ENCODE results near the gene HCFC1R1.

Gene HCFC1R1

DNA sequence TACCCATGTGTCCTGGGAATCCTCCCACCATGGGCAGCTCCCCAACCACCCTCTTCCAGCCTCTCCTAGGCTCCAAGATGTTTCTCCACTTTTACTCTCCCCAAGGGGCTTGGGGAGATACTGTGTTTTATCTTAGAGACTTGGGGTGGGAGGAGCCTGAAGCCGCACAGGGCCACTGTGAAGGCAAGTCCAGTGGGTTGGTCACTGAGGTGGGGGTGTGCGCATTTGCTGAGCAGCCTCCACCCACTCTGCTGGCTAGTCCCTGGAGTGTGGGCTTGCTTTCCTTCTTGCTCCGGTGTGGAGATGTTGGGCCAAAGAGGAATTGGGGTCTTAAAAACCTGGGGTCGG, 15.1 kb downstream of the HCFC1R1 start:
- TF ChIP-seq FOXP2 (optimal IDR thresholded peaks at IDR 0.05; ENCODE audit: borderline replicate concordance, extremely low read depth, extremely low read length, insufficient read depth) (no peak), TAF1 (IDR thresholded peaks at IDR 0.05; ENCODE audit: borderline replicate concordance, insufficient read depth, low read length) (no peak), SIN3A (IDR thresholded peaks at IDR 0.05; ENCODE audit: borderline replicate concordance, insufficient read depth, low read length) (no peak), POLR2AphosphoS5 (IDR thresholded peaks at IDR 0.05; ENCODE audit: low read depth, low read length) (no peak)
- TF ChIP-seq, protein P1, sequence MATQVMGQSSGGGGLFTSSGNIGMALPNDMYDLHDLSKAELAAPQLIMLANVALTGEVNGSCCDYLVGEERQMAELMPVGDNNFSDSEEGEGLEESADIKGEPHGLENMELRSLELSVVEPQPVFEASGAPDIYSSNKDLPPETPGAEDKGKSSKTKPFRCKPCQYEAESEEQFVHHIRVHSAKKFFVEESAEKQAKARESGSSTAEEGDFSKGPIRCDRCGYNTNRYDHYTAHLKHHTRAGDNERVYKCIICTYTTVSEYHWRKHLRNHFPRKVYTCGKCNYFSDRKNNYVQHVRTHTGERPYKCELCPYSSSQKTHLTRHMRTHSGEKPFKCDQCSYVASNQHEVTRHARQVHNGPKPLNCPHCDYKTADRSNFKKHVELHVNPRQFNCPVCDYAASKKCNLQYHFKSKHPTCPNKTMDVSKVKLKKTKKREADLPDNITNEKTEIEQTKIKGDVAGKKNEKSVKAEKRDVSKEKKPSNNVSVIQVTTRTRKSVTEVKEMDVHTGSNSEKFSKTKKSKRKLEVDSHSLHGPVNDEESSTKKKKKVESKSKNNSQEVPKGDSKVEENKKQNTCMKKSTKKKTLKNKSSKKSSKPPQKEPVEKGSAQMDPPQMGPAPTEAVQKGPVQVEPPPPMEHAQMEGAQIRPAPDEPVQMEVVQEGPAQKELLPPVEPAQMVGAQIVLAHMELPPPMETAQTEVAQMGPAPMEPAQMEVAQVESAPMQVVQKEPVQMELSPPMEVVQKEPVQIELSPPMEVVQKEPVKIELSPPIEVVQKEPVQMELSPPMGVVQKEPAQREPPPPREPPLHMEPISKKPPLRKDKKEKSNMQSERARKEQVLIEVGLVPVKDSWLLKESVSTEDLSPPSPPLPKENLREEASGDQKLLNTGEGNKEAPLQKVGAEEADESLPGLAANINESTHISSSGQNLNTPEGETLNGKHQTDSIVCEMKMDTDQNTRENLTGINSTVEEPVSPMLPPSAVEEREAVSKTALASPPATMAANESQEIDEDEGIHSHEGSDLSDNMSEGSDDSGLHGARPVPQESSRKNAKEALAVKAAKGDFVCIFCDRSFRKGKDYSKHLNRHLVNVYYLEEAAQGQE (IDR thresholded peaks at IDR 0.05; ENCODE audit: insufficient read depth in 1 of 2, low read depth in 2 of 2, low read length in 2 of 2) = no peak

- TF ChIP-seq SIN3A (IDR thresholded peaks at IDR 0.05; ENCODE audit: borderline replicate concordance, insufficient read depth, low read length) = no peak
- TF ChIP-seq POLR2AphosphoS5 (IDR thresholded peaks at IDR 0.05; ENCODE audit: low read depth, low read length) = no peak
- TF ChIP-seq TAF1 (IDR thresholded peaks at IDR 0.05; ENCODE audit: borderline replicate concordance, insufficient read depth, low read length) = no peak
- TF ChIP-seq, protein P1 (IDR thresholded peaks at IDR 0.05; ENCODE audit: insufficient read depth in 1 of 2, low read depth in 2 of 2, low read length in 2 of 2) = no peak
These were observed 15.6 kb downstream of the HCFC1R1 start for GRCh38 chr16:3007957-3008689.

DNA sequence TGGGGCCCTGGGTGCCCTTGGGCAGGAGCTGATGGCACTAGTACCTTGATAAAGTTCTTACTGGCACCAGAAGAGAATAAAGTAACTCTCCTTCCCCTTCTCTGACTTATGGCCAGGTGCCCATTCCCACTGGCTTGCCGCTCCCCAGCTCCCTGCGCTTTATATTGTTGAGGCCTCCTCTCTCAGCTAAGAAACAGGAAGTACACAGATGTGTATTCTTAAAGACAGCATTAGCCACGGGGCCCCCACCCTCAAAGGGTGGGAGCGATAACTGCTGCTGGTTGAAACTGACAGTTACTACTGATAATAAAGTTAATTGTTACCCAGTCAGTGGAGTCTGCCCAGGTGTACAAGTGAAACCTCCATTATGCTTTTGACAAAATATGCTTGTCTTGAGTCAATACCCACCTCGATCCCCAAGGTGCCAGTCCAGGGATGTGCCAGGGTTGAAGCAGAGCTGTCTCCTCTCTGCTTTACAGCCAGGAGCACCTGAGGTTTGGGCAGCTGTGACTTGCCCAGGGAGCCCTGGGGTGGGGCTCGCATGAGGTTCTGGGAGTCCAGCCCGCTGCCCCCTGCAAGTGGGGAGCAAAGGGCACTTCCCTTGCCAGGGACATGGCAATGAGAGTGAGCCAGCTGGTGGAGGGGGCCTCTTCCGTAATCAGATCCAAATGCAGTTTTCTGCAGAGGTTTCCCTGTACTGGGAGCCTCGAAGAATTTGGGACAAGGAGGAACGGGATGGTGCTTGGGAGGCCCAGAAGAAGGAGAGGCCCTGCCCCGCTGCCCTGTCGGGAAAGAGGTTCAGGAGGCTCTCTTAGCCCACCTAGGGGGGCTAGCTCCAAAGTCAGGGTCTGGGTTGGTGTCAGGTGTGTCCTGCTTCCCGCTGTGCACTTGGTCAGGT, 16.4 kb downstream of the HCFC1R1 start:
- TF ChIP-seq FOXP2 (optimal IDR thresholded peaks at IDR 0.05; ENCODE audit: borderline replicate concordance, extremely low read depth, extremely low read length, insufficient read depth) = no peak
- TF ChIP-seq TAF1 (IDR thresholded peaks at IDR 0.05; ENCODE audit: borderline replicate concordance, insufficient read depth, low read length) = no peak
- no peak for TF ChIP-seq SIN3A (IDR thresholded peaks at IDR 0.05; ENCODE audit: borderline replicate concordance, insufficient read depth, low read length)
- TF ChIP-seq, protein P1 (IDR thresholded peaks at IDR 0.05; ENCODE audit: insufficient read depth in 1 of 2, low read depth in 2 of 2, low read length in 2 of 2) = no peak
- no peak for TF ChIP-seq POLR2AphosphoS5 (IDR thresholded peaks at IDR 0.05; ENCODE audit: low read depth, low read length)

DNA sequence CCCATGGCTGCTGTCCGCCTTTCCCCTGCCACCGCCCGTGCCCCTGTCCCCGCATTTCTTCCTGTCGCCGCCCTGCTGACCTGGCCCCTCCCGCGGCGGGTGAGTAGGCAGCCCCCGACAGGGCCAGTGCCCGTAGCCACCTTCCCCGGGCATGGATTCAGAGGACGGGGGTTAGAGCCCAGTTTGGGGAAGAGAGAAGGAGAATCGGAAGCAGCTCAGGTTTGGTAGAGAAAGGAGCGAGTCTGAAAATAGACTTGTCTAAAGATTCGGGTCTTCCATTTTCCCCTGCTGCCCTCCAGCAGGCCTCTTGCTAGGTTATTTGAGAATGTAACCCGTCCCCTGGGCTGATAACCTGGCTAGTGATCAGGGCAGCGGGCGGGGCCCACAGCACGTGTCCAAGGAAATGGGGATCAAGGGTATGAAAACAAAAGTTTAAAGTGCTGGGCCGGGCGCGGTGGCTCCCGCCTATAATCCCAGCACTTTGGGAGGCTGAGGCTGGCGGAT, 18.9 kb downstream of the HCFC1R1 start:
- TF ChIP-seq, protein P1 (IDR thresholded peaks at IDR 0.05; ENCODE audit: insufficient read depth in 1 of 2, low read depth in 2 of 2, low read length in 2 of 2) = no peak
- TF ChIP-seq SIN3A (IDR thresholded peaks at IDR 0.05; ENCODE audit: borderline replicate concordance, insufficient read depth, low read length) = no peak
- no peak for TF ChIP-seq FOXP2 (optimal IDR thresholded peaks at IDR 0.05; ENCODE audit: borderline replicate concordance, extremely low read depth, extremely low read length, insufficient read depth)
- no peak for TF ChIP-seq TAF1 (IDR thresholded peaks at IDR 0.05; ENCODE audit: borderline replicate concordance, insufficient read depth, low read length)
- TF ChIP-seq POLR2AphosphoS5 (IDR thresholded peaks at IDR 0.05; ENCODE audit: low read depth, low read length) = no peak
